OCI-LY7 (cell line): Measurements from ENCODE around the gene PRMT2.

Experiments used
- EZH2phosphoT487 ChIP-seq: fragments of 200-600 bp; sonication (generic); IDR thresholded peaks from 2 replicates; pipeline ENCODE4 v1.6.1; 2018; ENCODE audit warnings: low read depth, borderline replicate concordance, mild to moderate bottlenecking, mixed run types, antibody characterized with exemption, low read length, moderate library complexity, mixed read lengths
- TF ChIP-seq, protein P1 (sequence below): fragments of 200-600 bp; sonication (generic); conservative IDR thresholded peaks from 2 replicates; pipeline ENCODE4 v1.5.1; 2014; ENCODE audit warnings: mild to moderate bottlenecking, antibody characterized with exemption, low read length, moderate library complexity, mixed read lengths

DNA sequence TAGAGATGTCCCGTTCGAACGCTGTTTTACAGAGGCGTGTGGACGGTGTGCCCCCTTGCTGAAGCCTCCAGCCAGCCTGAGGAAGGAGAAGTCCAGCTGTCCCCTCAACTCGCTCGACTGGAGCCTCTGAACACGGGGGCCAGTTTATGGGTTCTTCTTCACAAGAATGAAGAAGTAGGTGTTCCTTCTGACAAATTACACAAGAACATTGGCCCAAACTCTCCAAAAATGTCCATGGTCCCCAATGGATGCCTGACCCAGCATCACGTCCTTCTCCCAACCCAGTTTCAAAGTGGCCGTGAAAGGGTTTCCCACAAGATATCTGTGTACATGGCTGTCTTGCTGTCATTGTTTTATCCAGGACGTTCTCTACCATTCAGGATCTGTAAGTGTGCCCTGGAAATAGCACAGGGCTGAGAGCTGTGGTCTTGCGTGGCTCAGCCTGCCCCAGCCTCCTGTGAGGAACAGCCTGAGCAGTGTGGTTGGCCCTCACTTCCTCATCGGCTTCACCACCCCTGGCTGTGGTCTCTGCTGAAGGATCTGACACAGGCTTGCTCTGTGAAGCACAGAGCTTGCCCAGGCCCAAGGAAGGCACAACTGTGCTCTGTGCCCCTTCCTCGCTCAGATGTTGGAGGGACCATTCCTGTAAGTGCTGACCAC lies 29.6 kb upstream of the PRMT2 start:
- TF ChIP-seq, protein P1, sequence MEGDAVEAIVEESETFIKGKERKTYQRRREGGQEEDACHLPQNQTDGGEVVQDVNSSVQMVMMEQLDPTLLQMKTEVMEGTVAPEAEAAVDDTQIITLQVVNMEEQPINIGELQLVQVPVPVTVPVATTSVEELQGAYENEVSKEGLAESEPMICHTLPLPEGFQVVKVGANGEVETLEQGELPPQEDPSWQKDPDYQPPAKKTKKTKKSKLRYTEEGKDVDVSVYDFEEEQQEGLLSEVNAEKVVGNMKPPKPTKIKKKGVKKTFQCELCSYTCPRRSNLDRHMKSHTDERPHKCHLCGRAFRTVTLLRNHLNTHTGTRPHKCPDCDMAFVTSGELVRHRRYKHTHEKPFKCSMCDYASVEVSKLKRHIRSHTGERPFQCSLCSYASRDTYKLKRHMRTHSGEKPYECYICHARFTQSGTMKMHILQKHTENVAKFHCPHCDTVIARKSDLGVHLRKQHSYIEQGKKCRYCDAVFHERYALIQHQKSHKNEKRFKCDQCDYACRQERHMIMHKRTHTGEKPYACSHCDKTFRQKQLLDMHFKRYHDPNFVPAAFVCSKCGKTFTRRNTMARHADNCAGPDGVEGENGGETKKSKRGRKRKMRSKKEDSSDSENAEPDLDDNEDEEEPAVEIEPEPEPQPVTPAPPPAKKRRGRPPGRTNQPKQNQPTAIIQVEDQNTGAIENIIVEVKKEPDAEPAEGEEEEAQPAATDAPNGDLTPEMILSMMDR, result no peak
- no peak for TF ChIP-seq EZH2phosphoT487
